GM12878 (cell line): ENCODE data around the gene CSTA. TPM values are rescaled to one million over a fixed set of nuclear protein-coding genes. Genes with fewer than 3 reads are reported as not detected.
A peak's percentile ranks its signal among the peaks of the same experiment; 100 is the strongest.

ENCODE experiments used
- ATAC-seq: fragments of 200-7000 bp; cut with Tn5 transposase; 3 replicates; pipeline ENCODE4 v1.9.1; 2020; ENCODE audit warnings: mild to moderate bottlenecking, moderate library complexity
- BruUV-seq: library from RNA; stranded (reverse); fragments of 400-500 nt; replicated peaks from 2 replicates; lab custom pipeline; 2021; lab: Mats Ljungman, UMichigan
- CTCF ChIA-PET: fragments of 300-600 bp; sonication (Branson Sonifier 250); formaldehyde crosslinking; extraction: SDS; loops from one replicate; lab custom pipeline; 2021; ENCODE audit warnings: inconsistent platforms; lab: Yijun Ruan, JAX
- POLR2A ChIA-PET: fragments of 350-600 bp; formaldehyde crosslinking; extraction: SDS; loops from one replicate; lab custom pipeline; 2021; ENCODE audit warnings: inconsistent platforms; lab: Charles Lee
- RAD21 ChIA-PET: fragments of 300-600 bp; sonication (Branson Sonifier 250); formaldehyde crosslinking; loops from one replicate; lab custom pipeline; 2023; ENCODE audit warnings: antibody characterized with exemption; ENCODE audit not compliant: unreplicated experiment; lab: Charles Lee
- SMC1A ChIA-PET: fragments of 300-600 bp; sonication (Branson Sonifier 250); formaldehyde crosslinking; loops from one replicate; lab custom pipeline; 2023; ENCODE audit not compliant: unreplicated experiment, uncharacterized antibody; lab: Charles Lee
- DNase-seq: peaks from one replicate; pipeline ENCODE4 v3.0.0-alpha.2; 2011; ENCODE audit warnings: low read depth, low spot score
- FAIRE-seq: peaks from 3 replicates; lab custom pipeline; 2011; peaks lifted over from hg19 to GRCh38; lab: Jason Lieb, UNC
- H2AFZ ChIP-seq: 2 replicates; pipeline ENCODE4 v1.6.0; 2011; ENCODE audit warnings: low read depth, low read length, control low read depth; ENCODE audit not compliant: control insufficient read depth
- H3K27ac ChIP-seq: 2 replicates; pipeline ENCODE4 v1.5.1; 2011; ENCODE audit warnings: control low read depth; ENCODE audit not compliant: control insufficient read depth, insufficient read depth
- H3K27me3 ChIP-seq, 2 experiments: replicated peaks in 1 of 2; 2 replicates each; pipeline versions ENCODE4 v1.6.0 to v1.6.1; 2011; ENCODE audit warnings: low read length in 1 of 2; ENCODE audit not compliant: control insufficient read depth in 2 of 2, insufficient read depth in 2 of 2
- H3K36me3 ChIP-seq, 2 experiments: 2 replicates each; pipeline ENCODE4 v1.5.1; 2011; ENCODE audit warnings: low read length in 1 of 2; ENCODE audit not compliant: control insufficient read depth in 2 of 2, insufficient read depth in 2 of 2
- H3K4me1 ChIP-seq: 2 replicates; pipeline ENCODE4 v1.6.1; 2011; ENCODE audit warnings: mild to moderate bottlenecking, low read length, moderate library complexity, mixed read lengths; ENCODE audit not compliant: control insufficient read depth, insufficient read depth
- H3K4me2 ChIP-seq: 2 replicates; pipeline ENCODE4 v1.6.0; 2011; ENCODE audit warnings: control low read depth; ENCODE audit not compliant: control insufficient read depth, insufficient read depth
- H3K4me3 ChIP-seq: fragments of 200-600 bp; sonication (generic); 2 replicates; pipeline ENCODE4 v1.5.1; 2016
- H3K79me2 ChIP-seq: 2 replicates; pipeline ENCODE4 v1.6.0; 2011; ENCODE audit warnings: low read length; ENCODE audit not compliant: control insufficient read depth, insufficient read depth
- H3K9ac ChIP-seq: 2 replicates; pipeline ENCODE4 v1.8.0; 2011; ENCODE audit warnings: low read length, control low read depth, mixed read lengths; ENCODE audit not compliant: control insufficient read depth, insufficient read depth
- H3K9me3 ChIP-seq: replicated peaks from 3 replicates; pipeline ENCODE4 v1.5.1; 2011; ENCODE audit warnings: mild to moderate bottlenecking, low read length; ENCODE audit not compliant: control insufficient read depth, insufficient read depth
- H4K20me1 ChIP-seq: 2 replicates; pipeline ENCODE4 v1.6.0; 2011; ENCODE audit not compliant: control insufficient read depth, insufficient read depth
- BCL11A ChIP-seq: IDR thresholded peaks from 2 replicates; pipeline ENCODE4 v1.6.1; 2011; ENCODE audit warnings: low read depth, low read length
- RUNX3 ChIP-seq: IDR thresholded peaks from 2 replicates; pipeline ENCODE4 v1.6.1; 2012; ENCODE audit warnings: low read length, inconsistent platforms
- ZBTB4 ChIP-seq: fragments of 450-650 bp; formaldehyde crosslinking; IDR thresholded peaks from 2 replicates; pipeline ENCODE4 v1.4.0; 2022; ENCODE audit warnings: mild to moderate bottlenecking, moderate library complexity
- WGBS: methylation state at CpG from one replicate; pipeline ENCODE4 v1.1.6; 2016; ENCODE audit warnings: low lambda C conversion rate; ENCODE audit not compliant: insufficient replicate concordance, insufficient coverage; ENCODE audit errors: missing lambda C conversion rate; 5-methylcytosine and 5-hydroxymethylcytosine counted together
- in situ Hi-C: fragments of 300-500 bp; cut with MboI; formaldehyde crosslinking; loops from 9 replicates; pipeline ENCODE4 v1.14.3; 2018; ENCODE audit warnings: mixed read lengths
- intact Hi-C: fragments of 100-400 bp; cut with micrococcal nuclease; formaldehyde crosslinking; loops from one replicate; pipeline ENCODE4 v1.14.2; 2022; ENCODE audit not compliant: unreplicated experiment
- polyA plus RNA-seq, 11 experiments: library from polyadenylated mRNA; depleted of rRNA in 4 of 11; unstranded in 6 of 11; stranded (reverse) in 5 of 11; fragments of >200 nt; fragmentation: Nextera tagmentation in 4 of 11; fragmentation: Illumina TruSeq in 1 of 11; extraction: Ambion mirVana in 4 of 11; extraction: Trizol in 1 of 11; gene quantifications; 1 replicate in 1 of 11; 2 replicates in 10 of 11; pipeline versions ENCODE4 v1.2.1 to v1.2.3, GENCODE V29; 2011 to 2016; ENCODE audit warnings: inconsistent platforms in 2 of 11, missing spikeins in 2 of 11, low read depth in 1 of 11
- total RNA-seq, 4 experiments: library from RNA; depleted of rRNA in 3 of 4; stranded (reverse); fragments of >200 nt in 3 of 4; fragmentation: Illumina TruSeq in 1 of 4; extraction: Trizol in 1 of 4; gene quantifications; 2 replicates each; pipeline versions ENCODE4 v1.2.1 to v1.2.3, GENCODE V29; 2013 to 2021

Gene CSTA
- total and polyA plus RNA-seq, 10 of the 15 experiments (the other 5 are each of a cell fraction or from before 2014, with no cell fraction given), result 1.8 to 6.7 (median 3.4) TPM

GRCh38 chr3:122357828-122358702 lies 33.0 kb downstream of the CSTA start:
- Histone ChIP-seq H3K27ac (no peak overlapping the region), H3K36me3 (peaks cover 0 to 3% of the 10 kb centered on the region in 2 experiments; a peak in 3 of 4 replicates), H3K27me3 (no peaks in the 10 kb centered on the region), H3K9ac (no peak overlapping the region), H3K4me3 (no peak overlapping the region), H2AFZ (no peak overlapping the region), H3K4me2 (no peak overlapping the region), H4K20me1 (no peaks in the 10 kb centered on the region), H3K4me1 (no peaks in the 10 kb centered on the region), H3K79me2 (no peaks in the 10 kb centered on the region), H3K9me3 (no peaks in the 10 kb centered on the region)
- WGBS, result 52% methylated on average over 2 of the region's 2 CpGs
- in situ Hi-C loops (loop anchor here (5.0 to 10.0 kb wide), 2 partner anchors 256 to 813 kb away; partner anchors contain the start of gene POLQ), intact Hi-C loops (loop anchor here (2.0 kb wide), 2 partner anchors 59 to 91 kb away; no protein-coding TSS in a partner anchor)
- ChIA-PET POLR2A (no interaction called here), CTCF (interaction anchor here (0.7 to 7.9 kb wide), 10 partner anchors 19 to 263 kb away, joined by 3 to 192 read pairs (median 5); partner anchors contain the start of gene FAM162A), SMC1A (interaction anchor here (0.9 to 7.9 kb wide), 8 partner anchors 17 to 811 kb away, joined by 3 to 191 read pairs (median 4); partner anchors contain the start of genes FAM162A and POLQ), RAD21 (interaction anchor here (1.0 to 7.4 kb wide), 7 partner anchors 8 to 811 kb away, joined by 3 to 114 read pairs (median 3); partner anchors contain the start of gene WDR5B)
- no TSS peak for BruUV-seq
- FAIRE-seq (no peak), ATAC-seq (peak; percentile 8; the same call in 1 of the 3 replicates), DNase-seq (no peak)
- peak; percentile 28; the same call in 1 of the 2 replicates for TF ChIP-seq BCL11A
- peak; percentile 60; the same call in 1 of the 2 replicates for TF ChIP-seq RUNX3
- no peak for TF ChIP-seq ZBTB4 (CRISPR knock-in tag)
